HG03565 (cell line): ENCODE measurements around the gene AATK.

Source experiments
- ATAC-seq: cut with Tn5 transposase; IDR thresholded peaks from one replicate; pipeline ENCODE4 v1.9.1; 2021; ENCODE audit warnings: mild to moderate bottlenecking, moderate library complexity; ENCODE audit not compliant: unreplicated experiment

Gene AATK

DNA sequence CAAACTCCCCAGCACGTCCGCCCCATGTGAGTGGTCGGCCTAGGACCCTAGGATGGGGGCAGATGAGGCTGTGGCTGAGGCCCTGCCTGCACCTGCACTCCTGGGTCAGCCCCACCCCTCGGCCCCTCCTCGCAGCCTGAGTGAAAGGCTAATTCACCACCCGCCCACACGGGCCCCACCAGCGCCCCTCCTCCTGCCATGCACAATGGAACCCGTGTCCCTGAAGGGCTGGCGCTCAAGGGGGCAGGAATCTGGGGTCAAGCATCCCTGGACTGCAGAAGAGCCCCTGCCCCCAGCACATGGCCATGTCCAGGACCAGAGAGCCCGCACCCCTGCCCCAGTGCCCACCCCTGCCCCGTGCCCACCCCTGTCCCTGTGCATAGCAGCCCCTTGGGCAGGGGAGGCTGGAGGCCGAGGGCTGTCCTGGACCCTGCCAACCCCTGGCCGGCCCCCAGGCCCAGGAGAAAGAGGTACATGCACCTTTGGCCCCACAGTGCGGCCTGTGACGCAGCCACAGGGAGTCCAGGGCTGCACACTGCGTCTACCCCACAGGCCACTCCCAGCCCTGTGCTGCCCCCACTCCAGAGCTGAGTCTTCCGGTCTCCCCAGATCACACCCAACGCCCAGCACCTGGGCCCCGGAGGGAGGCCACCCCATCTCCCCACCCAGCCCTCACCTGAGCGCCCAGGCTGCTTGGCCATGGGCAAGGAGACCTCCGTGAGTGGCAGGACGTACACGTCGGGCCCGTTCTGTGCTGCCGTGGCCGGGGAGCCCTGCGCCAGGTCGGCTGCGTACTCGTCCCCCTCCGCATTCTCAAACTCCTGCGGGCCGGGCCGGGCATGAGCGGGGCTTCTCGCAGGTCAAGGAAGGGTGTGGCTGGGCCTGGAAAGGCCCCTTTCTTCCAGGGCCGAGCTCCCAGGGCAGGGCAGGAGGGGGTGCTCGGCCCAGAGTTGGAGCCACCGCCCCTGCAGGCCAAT lies 35.3 kb downstream of the AATK start:
- no peak for ATAC-seq

DNA sequence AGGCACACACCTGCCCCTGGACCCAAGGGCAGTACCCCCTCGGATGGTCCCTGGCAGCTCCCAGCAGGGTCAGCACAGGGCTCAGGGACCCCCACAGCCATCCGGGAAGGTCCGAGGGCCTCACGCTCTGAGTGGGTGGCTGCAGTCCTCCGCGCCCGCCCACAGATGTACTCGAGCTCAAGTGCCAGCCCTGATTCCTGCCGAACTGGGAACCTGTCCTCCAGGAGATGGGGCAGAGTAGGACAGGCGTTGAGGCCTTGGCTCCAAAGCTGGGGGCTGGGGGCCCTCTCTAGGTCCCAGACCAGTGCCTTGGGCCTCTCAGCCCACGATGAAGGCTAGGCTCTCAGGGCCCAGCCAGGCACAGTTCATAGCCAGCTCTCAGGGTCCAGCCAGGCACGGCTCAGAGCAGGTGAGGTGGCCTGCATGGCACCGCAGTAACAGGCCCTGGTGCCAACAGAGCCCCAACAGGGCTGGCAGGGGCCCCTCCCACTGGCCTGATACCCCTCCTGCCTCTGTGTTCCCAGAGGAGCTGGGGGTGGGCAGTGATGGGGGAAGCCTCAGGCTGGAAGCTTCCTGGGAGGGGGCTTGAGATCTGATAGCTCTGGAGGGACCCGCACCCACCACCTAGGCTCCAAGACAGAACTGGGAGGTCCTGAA lies 36.2 kb downstream of the AATK start:
- no peak for ATAC-seq

DNA sequence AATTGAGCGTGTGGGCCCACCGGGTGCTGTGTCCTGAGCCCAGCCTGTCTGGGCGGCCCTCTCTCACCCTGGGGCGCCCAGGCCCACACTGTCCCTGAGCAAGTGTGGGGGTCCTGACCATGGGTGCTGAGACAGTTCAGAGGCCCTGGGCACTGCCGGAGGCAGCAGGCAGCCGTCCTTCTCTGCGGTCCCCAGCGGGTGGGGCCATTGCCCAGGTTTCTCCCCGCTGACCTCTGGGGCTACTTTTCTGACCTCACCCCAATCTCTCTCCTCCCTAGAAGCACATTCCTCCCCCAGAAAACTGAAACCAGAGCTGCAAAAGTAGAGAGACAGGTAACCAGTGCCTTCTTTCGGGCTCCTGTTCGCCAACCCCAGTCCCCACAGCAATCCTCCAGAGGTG lies 36.7 kb downstream of the AATK start:
- ATAC-seq = no peak

DNA sequence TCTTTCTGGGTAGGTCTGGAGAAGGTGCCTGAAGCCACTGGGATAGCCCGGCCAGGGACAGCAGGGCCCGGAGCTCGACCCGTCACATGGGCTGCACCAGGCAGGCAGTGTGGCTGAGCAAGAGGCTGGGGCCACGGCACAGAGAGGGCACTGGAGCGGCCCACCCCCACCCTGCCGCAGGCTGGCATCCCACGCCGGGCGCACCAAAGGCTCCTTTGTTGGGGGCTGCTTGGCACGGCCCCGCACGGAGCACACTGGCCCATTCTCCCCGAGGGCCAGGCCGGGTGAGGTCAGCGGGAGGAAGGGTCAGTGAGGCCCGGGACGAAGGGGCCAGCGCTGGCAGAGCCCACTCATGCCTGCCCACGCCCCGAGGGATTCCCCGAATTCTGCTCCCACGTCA lies 37.2 kb downstream of the AATK start:
- ATAC-seq = no peak

DNA sequence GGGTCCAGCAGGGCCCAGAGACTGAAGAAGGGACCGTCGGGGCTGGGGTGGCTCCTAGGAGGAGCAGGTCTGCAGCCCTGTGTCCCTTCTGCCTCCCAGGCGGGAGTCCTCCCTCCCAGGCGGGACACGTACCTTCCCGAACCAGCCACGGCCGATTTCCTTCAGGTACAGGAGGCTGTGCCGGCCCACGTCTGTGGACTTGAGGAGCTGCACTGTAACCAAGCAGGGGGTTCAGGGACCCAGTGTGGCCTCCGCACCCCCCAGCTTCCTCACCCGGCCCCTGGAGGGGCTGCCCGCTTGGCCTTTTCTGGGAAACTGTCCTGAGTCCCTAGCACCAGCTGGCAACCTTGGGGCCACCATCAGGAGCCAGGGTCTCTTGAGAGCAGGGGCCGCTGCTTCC lies 37.7 kb downstream of the AATK start:
- no peak for ATAC-seq

DNA sequence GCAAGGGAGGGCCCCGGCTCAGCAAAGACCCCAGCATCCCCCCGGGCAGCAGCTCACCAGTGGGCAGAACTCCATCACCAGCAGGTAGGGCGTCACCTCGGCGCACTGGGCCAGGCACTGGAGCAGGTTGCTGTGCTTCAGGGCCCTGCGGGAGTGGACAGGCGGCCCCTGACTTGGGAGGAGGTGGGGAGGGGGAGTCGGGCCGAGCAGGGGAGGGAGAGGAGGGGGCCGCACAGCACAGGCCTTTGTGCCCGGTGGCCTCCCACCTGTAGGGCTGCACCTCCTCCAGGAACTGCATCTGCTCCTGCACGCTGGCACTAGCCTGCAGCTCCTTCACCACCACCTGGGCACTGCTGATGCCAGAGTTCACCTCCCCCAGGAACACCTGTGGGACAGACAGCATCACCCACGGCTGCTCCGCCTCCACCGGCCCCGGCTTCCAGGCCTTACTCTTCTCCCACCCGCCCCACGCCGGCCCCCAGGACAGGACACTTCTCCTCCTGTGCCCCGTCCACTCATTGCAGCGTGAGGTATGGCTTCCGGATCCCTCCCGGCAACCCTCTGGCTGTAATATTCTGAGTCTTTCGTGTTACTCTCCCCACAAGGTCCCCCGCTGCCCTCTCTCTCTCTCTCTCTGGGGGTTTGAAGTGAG lies 38.4 kb downstream of the AATK start:
- ATAC-seq = no peak

DNA sequence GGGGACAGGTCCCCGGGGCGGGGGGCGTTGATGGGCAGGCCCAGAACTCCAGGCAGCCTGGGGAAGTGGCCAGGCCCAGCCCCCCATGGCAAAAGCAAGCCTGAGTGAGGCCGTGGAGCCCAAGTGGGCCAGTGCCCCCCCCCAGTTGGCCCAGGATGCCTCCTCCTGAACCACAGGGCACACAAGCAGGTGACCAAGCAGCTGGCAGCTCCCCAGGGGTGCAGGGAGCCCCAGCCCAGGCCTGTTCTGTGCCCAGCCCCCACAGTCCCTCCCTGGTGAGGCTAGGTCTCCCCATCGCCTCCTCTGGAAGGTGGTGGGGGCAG lies 38.9 kb downstream of the AATK start:
- ATAC-seq = no peak

DNA sequence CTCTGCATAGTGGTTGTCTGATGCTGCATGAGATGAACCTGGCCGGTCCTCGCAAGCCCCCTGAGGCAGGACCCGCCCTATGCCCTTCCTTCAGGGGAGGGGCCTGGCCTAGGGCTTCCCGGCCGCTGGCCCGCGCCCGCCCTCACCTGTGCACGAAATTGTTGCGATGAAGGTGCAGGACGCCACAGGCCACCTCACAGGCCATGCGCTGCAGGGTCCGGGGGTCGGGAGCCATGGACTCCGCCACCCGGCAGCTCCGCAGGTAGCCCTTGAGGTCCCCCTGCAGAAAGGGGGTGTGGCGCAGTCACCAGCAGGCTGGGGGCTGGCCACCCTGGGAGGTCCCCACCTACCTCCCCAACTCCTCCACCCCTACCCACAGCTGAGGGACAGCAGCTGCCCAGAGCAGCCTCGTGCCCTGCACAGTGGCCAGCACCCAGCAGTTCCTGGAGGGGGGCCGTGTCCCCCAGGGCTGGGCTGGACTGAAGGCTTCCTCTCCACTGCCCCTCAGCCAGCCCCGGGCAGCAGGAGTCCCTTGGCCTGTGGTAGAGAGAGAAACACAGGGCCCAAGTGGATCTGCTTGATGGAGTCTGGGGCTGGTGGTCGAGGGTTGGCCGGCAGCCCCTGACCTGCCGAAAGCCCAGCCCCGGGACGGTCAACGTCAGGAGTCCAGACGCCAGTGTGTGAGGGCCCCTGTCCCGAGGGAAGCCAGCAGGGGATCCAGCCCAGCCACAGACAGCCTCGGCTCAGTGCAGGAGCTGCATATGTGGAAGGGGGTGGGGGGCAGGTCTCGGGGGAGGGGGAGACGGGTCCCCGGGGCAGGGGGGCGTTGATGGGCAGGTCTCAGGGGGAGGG lies 39.5 kb downstream of the AATK start:
- no peak for ATAC-seq

DNA sequence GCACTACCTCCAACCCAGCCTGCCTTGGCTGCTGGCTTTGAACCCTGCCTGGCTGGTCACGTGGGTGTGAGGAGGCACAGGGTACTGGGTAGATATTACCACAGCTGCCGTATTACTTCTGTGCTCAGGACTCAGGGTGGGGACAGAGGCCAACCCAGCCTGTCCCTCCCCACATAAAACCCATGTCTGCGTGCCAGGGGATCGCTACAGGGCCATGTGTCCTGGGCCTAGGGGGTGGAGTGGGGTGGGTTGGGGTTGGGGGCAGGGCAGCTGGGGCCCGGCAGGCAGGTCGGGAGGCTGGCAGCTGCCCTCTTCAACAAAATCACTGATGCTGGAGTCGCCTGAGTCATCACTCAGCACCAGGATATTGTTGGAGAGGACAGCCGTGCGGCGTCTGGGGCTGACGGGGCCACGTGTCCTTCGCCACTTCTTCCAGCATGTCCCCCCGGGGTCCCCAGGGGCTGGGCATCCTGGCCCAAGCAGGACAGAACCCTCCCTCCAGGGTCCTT lies 40.4 kb downstream of the AATK start:
- ATAC-seq = no peak

DNA sequence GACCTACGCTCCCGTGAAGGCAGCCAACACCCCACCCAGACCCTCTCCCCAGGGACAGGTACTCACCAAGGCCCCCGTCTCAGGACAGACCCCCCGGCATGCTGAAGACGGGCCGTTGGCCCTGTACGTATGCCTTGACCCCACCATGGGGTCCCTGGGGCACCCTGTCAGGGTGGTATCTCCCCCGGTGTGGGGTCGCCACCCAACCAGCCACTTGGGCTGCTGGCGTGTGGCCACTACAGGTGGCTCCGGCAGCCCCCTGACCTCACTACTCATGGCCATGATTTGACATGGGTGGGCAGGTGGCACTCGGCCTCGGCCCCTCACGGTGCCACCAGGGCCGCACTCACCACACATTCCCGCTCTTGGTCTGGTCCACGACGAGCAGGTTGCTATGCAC lies 41.6 kb downstream of the AATK start:
- ATAC-seq = no peak

DNA sequence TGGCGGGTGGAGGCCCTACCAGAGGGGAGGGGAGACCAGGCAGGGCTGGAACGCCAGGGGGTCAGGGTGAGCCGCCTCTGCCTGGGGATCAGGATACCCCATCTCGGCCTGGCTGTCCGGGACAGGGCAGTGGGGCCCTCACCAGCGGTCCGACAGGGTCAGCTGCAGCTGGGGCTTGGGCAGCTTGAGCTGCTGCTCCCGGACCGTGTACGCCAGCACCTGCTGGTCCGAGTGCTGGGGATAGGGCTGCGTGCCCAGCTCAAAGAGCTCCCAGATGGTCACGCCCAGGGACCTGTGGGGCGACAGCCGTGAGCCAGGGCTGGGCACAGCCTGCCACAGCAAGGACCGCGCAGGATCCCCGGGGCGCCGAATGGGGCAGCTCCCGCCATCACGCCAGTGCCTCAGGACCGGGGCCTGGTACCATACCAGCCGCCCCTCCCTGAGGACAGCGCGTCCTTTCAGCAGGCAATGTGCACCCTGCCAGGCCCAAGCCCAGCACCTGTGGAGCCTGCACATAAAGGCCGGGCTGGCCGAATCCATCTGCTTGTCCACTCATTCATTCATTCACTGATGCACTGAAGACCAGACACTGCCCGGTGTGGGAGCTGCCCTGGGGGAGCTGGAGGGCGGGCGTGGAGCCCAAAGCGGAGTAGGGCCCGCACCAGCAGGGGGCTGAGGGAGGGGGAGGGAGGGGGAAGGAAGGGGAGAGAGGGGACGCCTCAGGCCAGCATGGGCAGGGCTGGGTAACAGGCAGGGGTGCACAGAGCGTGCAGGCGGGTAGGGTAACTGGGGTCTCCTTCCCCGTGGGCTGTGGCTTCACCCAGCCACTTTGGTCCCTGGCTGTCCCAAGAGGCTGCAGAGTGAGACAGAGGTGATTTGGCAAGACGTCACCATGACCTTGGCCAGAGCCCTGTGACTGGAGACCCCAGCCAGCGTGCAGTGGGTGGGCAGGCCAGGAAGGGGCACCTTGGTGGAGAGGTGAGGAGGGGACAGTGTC lies 42.7 kb downstream of the AATK start:
- no peak for ATAC-seq

DNA sequence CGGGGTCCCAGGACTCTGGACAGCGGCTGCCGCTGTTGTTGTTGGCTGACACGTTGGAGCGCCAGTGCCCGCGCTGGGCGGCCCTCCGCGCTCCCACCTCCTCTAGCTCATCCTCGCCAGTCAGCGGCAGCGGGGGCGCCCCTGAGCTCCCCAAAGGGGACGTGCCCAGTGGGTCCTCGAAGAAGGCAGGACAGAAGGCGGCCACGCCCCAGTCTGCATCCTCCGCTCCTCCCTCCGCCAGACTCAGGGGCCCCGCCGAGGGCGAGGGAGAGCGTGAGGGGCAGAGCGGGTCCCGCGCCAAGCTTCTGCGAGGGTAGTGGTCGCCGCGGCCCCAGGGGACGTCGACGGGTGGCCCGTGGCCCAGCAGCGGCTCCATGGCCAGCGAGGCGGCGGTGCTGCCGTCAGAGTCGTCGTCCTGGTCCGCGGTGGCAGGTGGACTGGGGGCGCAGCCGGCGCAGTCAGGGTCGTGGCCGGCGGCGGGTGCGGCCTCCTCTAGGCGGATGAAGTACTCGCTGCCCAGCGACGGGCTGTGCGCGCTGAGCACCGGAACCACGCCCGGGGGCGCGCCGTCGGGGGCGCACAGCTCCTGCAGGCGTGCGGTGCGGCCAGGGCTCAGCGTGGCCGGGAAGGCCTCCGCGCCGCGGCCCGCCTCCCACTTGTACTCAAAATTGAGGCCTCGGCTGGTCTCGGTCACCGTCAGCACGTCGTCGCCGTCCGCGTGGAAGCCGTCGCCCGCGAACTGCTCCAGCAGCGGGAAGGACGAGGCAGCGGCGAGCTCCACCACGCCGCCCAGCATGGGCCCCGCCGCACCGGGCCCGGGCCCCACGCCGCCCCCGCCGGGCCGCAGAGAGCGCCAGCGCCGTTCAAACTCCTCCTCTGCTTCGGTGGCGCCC lies 43.9 kb downstream of the AATK start:
- ATAC-seq = no peak

DNA sequence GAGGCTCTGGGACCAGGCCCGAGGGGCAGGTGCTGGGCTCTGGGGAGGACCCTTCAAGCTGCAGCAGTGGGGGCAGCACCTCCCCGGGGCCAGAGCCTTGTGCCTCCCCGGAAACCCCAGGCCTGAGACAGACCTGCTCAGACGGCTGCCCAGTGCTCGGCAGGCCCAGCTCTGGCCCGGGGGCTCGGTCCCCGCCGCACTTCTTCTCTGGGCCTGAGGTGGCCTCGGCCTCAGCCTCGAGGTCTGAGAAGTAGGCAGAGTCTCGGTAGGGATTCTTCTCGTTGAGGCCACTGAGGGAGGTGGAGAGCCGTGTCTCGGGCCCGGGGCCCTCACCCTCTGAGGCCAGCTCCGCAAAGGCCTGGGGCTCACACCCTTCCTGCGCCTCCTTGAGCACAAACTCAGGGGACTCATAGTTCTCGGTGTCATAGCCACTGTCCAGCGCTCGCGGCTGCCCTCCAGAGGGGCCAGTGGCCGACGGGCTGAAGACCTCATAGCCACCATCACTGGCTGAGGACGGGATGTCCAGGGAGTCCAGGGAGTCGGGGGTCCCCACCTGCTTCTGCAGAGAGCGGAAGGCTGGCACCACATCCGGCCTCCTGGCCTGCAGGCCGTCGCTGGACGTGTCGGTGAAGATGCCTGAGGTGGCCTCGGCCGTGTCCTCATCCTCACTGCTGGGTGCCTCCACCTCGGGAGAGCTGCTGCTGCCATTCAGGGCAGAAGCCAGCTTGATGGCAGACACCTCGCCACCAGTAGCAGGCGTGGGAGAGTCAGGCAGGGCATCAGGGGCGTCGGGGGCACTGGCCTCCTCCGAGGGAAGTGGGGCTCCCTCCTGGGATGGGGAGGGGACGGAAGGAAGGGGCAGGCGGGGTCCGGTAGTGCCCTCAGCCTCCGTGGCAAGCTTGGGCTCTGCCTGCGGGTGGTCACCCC lies 45.1 kb downstream of the AATK start:
- no peak for ATAC-seq

DNA sequence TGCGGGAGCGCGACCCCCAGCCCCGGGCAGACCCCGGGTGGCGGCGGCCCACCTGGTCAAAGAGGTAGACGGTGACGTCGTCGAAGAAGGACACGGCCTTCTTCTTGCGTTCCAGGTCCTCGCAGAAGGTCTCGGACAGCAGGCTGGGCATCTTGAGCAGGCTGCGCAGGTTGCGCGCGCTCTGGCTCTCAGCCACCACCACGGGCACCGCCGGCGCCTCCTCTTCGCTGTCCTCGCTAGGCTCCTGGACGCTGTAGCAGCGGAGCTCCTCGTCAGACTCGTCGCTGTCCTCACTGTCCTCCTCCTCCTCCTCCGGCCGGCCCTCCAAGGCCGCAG lies 45.9 kb downstream of the AATK start:
- no peak for ATAC-seq

DNA sequence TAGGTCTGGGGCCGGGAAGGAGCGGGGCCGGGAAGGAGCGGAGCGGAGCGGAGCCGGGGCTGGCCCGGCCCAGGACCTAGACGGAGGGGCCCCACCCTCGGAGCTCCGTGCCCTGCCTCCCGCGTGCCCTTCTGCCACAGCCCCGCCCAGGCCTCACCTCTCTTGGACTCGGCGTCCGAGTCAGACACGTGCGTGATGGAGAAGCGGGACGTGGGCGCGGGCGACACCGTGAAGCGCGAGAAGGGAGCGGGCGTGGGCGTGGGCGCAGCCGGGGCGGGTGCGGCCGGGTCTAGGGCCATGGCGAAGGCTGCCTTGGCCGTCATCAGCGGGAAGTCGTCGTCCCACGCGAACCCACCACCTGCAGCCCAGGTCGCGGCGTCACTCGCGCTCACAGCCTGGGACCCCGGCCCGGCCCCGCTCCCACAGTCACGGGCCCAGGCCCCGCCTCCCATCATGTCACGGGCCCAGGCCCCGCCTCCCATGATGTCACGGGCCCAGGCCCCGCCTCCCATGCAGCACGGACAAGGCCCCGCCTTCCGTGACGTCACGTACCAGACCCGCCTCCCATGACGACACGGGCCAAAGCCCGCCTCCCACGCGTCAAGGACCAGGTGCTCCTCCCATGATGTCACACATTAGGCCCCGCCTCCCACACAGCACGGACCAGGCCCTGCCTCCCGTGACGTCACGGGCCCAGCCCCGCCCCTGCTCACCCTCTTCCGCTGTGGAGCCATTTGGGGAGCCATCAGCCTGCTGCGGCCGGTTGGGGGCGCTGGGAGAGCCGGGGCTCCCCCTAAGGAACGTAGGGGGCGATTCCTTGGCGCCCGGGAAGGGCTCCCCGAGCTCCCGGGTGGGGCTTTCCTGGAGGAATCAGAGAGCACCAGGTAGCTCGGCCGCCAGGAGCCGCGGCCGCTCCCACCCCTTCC lies 46.5 kb downstream of the AATK start:
- no peak for ATAC-seq
